C4-2B (cell line): ENCODE measurements around the gene TMEFF2.
"Not testable (repeated sequence)": the region's sequence is repeated elsewhere in the genome, so short reads cannot be mapped to it uniquely, and the experiment has no call there.

ENCODE experiments used
- H3K27ac ChIP-seq: fragments of 450-650 bp; 2 replicates; pipeline ENCODE4 v1.5.1; 2017
- ZFX ChIP-seq: fragments of 450-650 bp; IDR thresholded peaks from 2 replicates; pipeline ENCODE4 v1.6.1; 2017
- TF ChIP-seq, protein P1 (sequence below): fragments of 450-650 bp; conservative IDR thresholded peaks from 2 replicates; pipeline ENCODE4 v1.5.1; 2017; ENCODE audit warnings: mild to moderate bottlenecking

The TMEFF2 gene

DNA sequence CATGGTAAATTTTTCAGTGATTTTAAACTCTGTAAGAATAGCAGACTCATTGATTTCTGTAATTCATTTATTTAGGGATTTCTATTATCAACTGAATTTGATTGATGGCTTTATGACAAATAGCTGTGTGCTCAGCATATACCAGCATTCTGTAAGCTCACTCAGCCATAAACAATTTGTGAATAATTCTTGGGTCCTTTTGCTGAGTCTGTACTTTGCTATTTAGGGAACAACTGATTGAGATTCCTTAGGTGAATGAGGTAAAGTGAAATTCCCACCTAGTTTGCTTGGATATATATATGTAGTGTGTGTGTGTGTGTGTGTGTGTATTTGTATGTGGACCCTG lies 271.1 kb downstream of the TMEFF2 start:
- TF ChIP-seq, protein P1, sequence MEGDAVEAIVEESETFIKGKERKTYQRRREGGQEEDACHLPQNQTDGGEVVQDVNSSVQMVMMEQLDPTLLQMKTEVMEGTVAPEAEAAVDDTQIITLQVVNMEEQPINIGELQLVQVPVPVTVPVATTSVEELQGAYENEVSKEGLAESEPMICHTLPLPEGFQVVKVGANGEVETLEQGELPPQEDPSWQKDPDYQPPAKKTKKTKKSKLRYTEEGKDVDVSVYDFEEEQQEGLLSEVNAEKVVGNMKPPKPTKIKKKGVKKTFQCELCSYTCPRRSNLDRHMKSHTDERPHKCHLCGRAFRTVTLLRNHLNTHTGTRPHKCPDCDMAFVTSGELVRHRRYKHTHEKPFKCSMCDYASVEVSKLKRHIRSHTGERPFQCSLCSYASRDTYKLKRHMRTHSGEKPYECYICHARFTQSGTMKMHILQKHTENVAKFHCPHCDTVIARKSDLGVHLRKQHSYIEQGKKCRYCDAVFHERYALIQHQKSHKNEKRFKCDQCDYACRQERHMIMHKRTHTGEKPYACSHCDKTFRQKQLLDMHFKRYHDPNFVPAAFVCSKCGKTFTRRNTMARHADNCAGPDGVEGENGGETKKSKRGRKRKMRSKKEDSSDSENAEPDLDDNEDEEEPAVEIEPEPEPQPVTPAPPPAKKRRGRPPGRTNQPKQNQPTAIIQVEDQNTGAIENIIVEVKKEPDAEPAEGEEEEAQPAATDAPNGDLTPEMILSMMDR = no peak
- TF ChIP-seq ZFX = no peak
- H3K27ac ChIP-seq = no peak overlapping the region

DNA sequence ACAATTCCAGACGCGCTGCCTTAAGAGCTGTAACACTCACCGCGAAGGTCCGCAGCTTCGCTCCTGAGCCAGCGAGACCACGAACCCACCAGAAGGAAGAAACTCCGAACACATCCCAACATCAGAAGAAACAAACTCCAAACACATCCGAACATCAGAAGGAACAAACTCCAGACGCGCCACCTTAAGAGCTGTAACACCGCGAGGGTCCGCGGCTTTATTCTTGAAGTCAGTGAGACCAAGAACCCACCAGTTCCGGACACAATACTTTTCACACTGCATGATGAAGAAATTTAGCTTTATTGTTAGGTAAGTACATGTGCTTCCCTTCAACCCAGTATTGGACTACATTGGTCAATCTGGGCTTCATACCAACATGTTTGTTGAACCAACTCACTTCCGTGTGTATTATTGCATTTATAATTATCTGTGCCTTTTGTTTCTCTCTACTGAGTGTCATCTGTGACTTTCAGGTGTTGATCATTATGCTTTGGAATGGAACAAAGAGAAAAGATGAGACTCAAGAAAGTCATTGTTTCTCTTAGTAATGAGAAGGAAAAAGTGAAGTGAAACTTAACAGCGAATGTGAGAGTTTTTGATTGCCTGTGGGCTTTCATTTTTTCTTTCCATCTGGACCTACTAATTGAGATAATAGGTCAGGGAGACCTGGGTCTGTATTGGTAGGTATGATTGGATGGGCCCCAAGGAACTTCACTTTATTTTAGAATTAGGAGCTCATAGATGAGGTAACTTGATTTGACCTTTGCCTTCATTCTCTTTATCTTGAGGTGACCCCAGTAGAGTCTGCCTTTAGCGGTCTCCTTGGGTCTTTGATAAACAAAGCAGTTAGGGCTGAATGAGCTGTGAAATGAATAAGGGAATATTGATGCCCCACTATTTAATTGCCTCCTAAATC lies 271.7 kb downstream of the TMEFF2 start:
- TF ChIP-seq, protein P1 = no peak
- no peak for TF ChIP-seq ZFX
- no peak overlapping the region for H3K27ac ChIP-seq

DNA sequence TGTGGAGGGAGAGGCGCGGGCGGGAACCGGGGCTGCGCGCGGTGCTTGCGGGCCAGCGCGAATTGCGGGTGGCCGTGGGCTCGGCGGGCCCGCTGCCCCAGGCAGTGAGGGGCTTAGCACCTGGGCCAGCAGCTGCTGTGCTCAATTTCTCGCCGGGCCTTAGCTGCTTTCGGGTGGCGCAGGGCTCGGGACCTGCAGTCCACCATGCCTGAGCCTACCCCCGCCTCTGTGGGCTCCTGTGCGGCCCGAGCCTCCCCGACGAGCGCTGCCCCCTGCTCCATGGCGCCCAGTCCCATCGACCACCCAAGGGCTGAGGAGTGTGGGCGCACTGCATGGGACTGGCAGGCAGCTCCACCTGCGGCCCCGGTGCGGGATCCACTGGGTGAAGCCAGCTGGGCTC lies 273.1 kb downstream of the TMEFF2 start:
- not testable (repeated sequence) for H3K27ac ChIP-seq

DNA sequence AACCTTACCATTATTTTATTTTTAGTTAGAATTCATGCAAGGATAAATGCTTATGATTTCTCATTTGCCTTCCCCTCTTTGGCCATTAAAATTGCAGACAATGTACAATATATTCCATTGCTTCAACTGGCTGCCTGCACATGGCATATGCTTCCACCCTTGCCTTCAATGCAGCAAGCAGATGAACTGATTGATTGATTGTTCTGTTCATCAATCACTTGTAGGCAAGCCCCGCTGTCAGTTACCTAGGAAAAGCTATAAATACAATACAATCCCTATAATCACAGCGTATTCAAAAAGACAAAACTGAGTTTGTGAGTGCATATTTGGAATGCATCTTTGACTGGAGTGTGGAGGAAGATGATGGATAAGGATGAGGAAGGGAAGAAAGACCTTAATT lies 274.2 kb downstream of the TMEFF2 start:
- no peak overlapping the region for H3K27ac ChIP-seq
- TF ChIP-seq ZFX = no peak

DNA sequence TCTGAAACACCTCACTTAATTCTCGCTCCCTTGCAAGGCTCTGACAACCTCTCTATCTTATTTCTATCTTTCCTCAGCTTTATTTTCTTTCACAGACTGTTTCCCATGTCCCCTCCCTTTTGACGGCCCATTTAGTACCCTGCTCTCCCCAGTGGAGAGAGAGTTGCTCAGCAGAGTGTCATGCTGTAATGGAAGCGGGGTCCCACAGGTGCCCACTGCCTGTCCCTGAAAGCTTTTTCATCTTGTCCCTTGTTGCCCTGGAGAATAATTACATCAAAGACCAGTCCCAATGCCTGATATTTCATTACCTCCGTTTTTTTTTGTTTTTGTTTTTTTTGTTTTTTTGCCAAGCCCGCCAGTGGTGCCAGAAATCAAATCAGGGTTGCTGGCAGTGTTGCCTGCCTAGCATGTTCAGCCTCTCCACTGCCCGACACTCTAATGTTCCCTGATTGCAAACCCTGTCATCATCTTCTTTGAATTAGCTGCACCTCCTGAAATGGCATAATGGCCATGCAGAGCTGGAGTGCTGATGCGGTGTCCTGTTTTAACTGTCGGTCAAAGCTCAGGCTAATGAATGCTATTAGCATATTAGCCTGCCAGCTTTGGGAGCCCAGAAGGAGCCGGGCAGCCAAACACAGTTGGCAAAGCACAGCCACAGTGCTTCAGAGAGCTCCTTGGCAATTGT lies 276.6 kb downstream of the TMEFF2 start:
- no peak overlapping the region for H3K27ac ChIP-seq
- TF ChIP-seq, protein P1 = no peak
- no peak for TF ChIP-seq ZFX

DNA sequence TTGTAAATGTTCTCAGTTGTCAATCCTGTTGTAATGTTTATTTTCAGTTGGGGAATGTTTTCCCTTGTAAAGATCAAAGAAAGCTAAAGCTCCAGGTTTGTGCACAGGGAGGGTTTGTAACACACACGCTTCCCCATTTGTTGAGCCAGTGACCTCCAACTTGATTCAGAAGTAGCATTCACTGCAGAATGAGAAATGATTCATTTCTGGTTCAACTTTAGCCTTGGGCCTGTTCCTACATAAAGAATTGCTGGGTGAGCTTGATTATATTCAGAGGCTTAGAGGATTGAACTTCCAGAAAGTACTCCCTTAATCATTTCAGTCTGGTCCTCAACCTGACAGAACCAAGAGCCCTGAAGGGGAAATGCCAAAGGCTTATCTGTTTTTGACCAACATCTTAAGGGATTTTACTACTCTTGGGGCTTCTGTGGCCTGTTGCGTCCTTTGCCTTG lies 277.3 kb downstream of the TMEFF2 start:
- TF ChIP-seq ZFX = no peak
- TF ChIP-seq, protein P1 = no peak
- H3K27ac ChIP-seq = no peak overlapping the region

DNA sequence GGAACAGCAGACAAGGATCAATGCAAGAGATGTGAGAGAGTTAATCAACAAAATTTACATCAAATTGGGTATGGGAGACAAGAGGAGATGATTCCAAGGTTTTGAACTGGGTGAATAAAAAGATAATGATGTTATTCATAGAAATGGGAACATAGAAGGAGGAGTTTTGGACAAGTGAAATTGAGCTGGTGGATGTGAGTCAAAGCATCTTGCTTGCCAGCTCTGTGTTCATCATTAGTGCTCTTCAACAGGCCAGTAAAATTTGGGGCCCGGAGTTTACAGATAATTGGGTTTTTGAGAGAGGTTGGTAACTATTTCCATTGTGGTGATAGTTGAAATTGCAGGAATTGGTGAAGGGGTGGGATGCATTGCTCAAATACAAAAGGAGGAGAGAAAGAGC lies 277.9 kb downstream of the TMEFF2 start:
- H3K27ac ChIP-seq = no peak overlapping the region
- TF ChIP-seq, protein P1 = no peak
- TF ChIP-seq ZFX = no peak

DNA sequence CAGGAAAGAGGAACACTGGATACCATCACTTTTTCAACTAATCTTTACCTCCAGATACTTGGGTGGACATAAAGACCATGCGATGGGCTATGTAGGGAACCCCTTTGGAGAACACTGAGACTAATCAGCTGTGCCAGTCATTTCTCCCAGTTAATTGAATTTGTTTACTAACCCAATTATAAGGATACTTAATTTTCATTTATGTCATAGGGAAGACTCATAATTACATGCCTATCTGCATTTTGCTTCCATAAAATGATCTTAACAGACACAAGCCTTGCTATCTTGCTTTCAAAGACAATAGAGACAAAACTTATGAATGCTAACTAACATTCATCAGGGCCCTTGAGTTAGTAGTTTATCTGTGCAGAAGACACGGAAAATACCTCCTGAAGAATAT lies 279.0 kb downstream of the TMEFF2 start:
- H3K27ac ChIP-seq = no peak overlapping the region
- TF ChIP-seq, protein P1 = no peak
- no peak for TF ChIP-seq ZFX
